Measurements from ENCODE around the gene ERBIN. TPM values are rescaled to one million over a fixed set of nuclear protein-coding genes. Genes with fewer than 3 reads are reported as not detected.

The ERBIN gene
- total RNA-seq, 1 donor = 233 TPM

- H3K4me3 ChIP-seq (ENCODE audit: low read depth, low read length) = no peak overlapping the region
- TF ChIP-seq CTCF (IDR thresholded peaks at IDR 0.05; ENCODE audit: insufficient read depth, low read depth, low read length) = no peak
- DNase-seq (ENCODE audit: low read depth) = no peak
These were observed 57.9 kb downstream of the ERBIN start for GRCh38 chr5:65984098-65984885.

- no peak overlapping the region for H3K4me3 ChIP-seq (ENCODE audit: low read depth, low read length)
- peak; percentile 77 for DNase-seq (ENCODE audit: low read depth)
- TF ChIP-seq CTCF (IDR thresholded peaks at IDR 0.05; ENCODE audit: insufficient read depth, low read depth, low read length) = no peak
These were observed 59.7 kb downstream of the ERBIN start for GRCh38 chr5:65986050-65986451.

- TF ChIP-seq CTCF (IDR thresholded peaks at IDR 0.05; ENCODE audit: insufficient read depth, low read depth, low read length) = no peak
- no peak for DNase-seq (ENCODE audit: low read depth)
- no peak overlapping the region for H3K4me3 ChIP-seq (ENCODE audit: low read depth, low read length)
These were observed 60.4 kb downstream of the ERBIN start for GRCh38 chr5:65986796-65987195.

- DNase-seq (ENCODE audit: low read depth) = no peak
- no peak for TF ChIP-seq CTCF (IDR thresholded peaks at IDR 0.05; ENCODE audit: insufficient read depth, low read depth, low read length)
- no peak overlapping the region for H3K4me3 ChIP-seq (ENCODE audit: low read depth, low read length)
These were observed 61.6 kb downstream of the ERBIN start for GRCh38 chr5:65987982-65988381.

- no peak for DNase-seq (ENCODE audit: low read depth)
- no peak overlapping the region for H3K4me3 ChIP-seq (ENCODE audit: low read depth, low read length)
- no peak for TF ChIP-seq CTCF (IDR thresholded peaks at IDR 0.05; ENCODE audit: insufficient read depth, low read depth, low read length)
These were observed 62.8 kb downstream of the ERBIN start for GRCh38 chr5:65989158-65989557.

GRCh38 chr5:65992630-65993029 lies 66.3 kb downstream of the ERBIN start:
- no peak overlapping the region for H3K4me3 ChIP-seq (ENCODE audit: low read depth, low read length)
- TF ChIP-seq CTCF (IDR thresholded peaks at IDR 0.05; ENCODE audit: insufficient read depth, low read depth, low read length) = no peak
- DNase-seq (ENCODE audit: low read depth) = no peak
